K562 (cell line): Measurements from ENCODE around the gene SUGP1.

Experiments
- CBX8 ChIP-seq: fragments of 200-600 bp; sonication (generic); IDR thresholded peaks from 2 replicates; pipeline ENCODE4 v1.6.1; 2012; ENCODE audit warnings: borderline replicate concordance, mixed run types, low read depth, mild to moderate bottlenecking, moderate library complexity, mixed read lengths, low read length, control low read depth, inconsistent platforms; ENCODE audit not compliant: poor library complexity, severe bottlenecking; ENCODE audit errors: extremely low read depth
- HMGXB4 ChIP-seq: sonication (generic); formaldehyde crosslinking; IDR thresholded peaks from 2 replicates; pipeline ENCODE4 v1.8.1; 2023; ENCODE audit warnings: mild to moderate bottlenecking, missing genetic modification reagents
- NR2F6 ChIP-seq: fragments of 450-650 bp; formaldehyde crosslinking; IDR thresholded peaks from 2 replicates; pipeline ENCODE4 v1.4.0; 2020; ENCODE audit warnings: mild to moderate bottlenecking
- TEAD4 ChIP-seq, 2 experiments: sonication (generic) in 1 of 2; formaldehyde crosslinking in 1 of 2; IDR thresholded peaks; 2 replicates each; pipeline versions ENCODE4 v1.6.1 to v1.8.0; 2012 to 2022; ENCODE audit warnings: borderline replicate concordance in 1 of 2, inconsistent platforms in 1 of 2, low read length in 1 of 2, mild to moderate bottlenecking in 1 of 2, missing genetic modification reagents in 1 of 2
- ZFX ChIP-seq: sonication (generic); formaldehyde crosslinking; IDR thresholded peaks from 2 replicates; pipeline ENCODE4 v1.8.0; 2022; ENCODE audit warnings: mild to moderate bottlenecking, missing genetic modification reagents, moderate library complexity

- TF ChIP-seq HMGXB4 (CRISPR knock-in tag) (no peak), ZFX (CRISPR knock-in tag) (no peak), CBX8 (no peak), TEAD4 (IDR thresholded peaks at IDR 0.05; ENCODE audit: low read length) (no peak), TEAD4 (CRISPR knock-in tag; IDR thresholded peaks at IDR 0.05; ENCODE audit: borderline replicate concordance) (no peak), NR2F6 (CRISPR knock-in tag) (no peak)
Measured at GRCh38 chr19:19267305-19267704, 53.0 kb downstream of the SUGP1 start.
